Measurements from ENCODE around the gene CCL7.

DNA sequence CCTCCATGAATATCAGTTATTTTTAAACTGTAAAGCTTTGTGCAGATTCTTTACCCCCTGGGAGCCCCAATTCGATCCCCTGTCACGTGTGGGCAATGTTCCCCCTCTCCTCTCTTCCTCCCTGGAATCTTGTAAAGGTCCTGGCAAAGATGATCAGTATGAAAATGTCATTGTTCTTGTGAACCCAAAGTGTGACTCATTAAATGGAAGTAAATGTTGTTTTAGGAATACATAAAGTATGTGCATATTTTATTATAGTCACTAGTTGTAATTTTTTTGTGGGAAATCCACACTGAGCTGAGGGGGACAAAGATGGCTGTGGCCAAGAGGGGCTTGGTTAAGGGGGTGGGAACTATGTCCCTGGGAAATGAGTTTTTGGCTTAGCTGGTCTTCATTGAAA lies 17.9 kb downstream of the CCL7 start:
- TF ChIP-seq POLR2AphosphoS5 (IDR thresholded peaks at IDR 0.05) (no peak), EP300 (IDR thresholded peaks at IDR 0.05) (no peak)
- TF ChIP-seq, protein P1, sequence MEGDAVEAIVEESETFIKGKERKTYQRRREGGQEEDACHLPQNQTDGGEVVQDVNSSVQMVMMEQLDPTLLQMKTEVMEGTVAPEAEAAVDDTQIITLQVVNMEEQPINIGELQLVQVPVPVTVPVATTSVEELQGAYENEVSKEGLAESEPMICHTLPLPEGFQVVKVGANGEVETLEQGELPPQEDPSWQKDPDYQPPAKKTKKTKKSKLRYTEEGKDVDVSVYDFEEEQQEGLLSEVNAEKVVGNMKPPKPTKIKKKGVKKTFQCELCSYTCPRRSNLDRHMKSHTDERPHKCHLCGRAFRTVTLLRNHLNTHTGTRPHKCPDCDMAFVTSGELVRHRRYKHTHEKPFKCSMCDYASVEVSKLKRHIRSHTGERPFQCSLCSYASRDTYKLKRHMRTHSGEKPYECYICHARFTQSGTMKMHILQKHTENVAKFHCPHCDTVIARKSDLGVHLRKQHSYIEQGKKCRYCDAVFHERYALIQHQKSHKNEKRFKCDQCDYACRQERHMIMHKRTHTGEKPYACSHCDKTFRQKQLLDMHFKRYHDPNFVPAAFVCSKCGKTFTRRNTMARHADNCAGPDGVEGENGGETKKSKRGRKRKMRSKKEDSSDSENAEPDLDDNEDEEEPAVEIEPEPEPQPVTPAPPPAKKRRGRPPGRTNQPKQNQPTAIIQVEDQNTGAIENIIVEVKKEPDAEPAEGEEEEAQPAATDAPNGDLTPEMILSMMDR (IDR thresholded peaks at IDR 0.05): no peak
